Measurements from ENCODE around the gene TRIP6.

The TRIP6 gene

GRCh38 chr7:100867040-100867775 lies at the start of gene TRIP6:
Gene TRIP6, plus strand, starts transcription at chr7:100867387. Its CDS starts 111 bp downstream, at chr7:100867498.
- DNase-seq (ENCODE audit: low read depth in 2 of 2): no peak

GRCh38 chr7:100818366-100818765 lies 48.8 kb upstream of the TRIP6 start:
- no peak for DNase-seq (ENCODE audit: low read depth in 2 of 2)

- DNase-seq (ENCODE audit: low read depth in 2 of 2): no peak
Observed at GRCh38 chr7:100818825-100819224, 48.4 kb upstream of the TRIP6 start.

GRCh38 chr7:100819586-100819985 lies 47.6 kb upstream of the TRIP6 start:
- DNase-seq (ENCODE audit: low read depth in 2 of 2): no peak

GRCh38 chr7:100822236-100823139 lies 44.7 kb upstream of the TRIP6 start:
- no peak for DNase-seq (ENCODE audit: low read depth in 2 of 2)

- no peak for DNase-seq (ENCODE audit: low read depth in 2 of 2)
Observed at GRCh38 chr7:100823140-100823525, 44.1 kb upstream of the TRIP6 start.

- DNase-seq (ENCODE audit: low read depth in 2 of 2): no peak
Observed at GRCh38 chr7:100823534-100823933, 43.7 kb upstream of the TRIP6 start.

- DNase-seq (ENCODE audit: low read depth in 2 of 2): no peak
Observed at GRCh38 chr7:100824499-100825214, 42.5 kb upstream of the TRIP6 start.

- DNase-seq (ENCODE audit: low read depth in 2 of 2): no peak
Observed at GRCh38 chr7:100825215-100825671, 41.9 kb upstream of the TRIP6 start.

- no peak for DNase-seq (ENCODE audit: low read depth in 2 of 2)
Observed at GRCh38 chr7:100825751-100826513, 41.3 kb upstream of the TRIP6 start.

- DNase-seq (ENCODE audit: low read depth in 2 of 2): no peak
Observed at GRCh38 chr7:100826514-100827329, 40.5 kb upstream of the TRIP6 start.

GRCh38 chr7:100827330-100828226 lies 39.6 kb upstream of the TRIP6 start, which contains the start of gene EPHB4:
Gene EPHB4, minus strand, starts transcription at chr7:100827523. Its CDS starts 493 bp downstream, at chr7:100827030.
- DNase-seq (ENCODE audit: low read depth in 2 of 2): no peak

GRCh38 chr7:100829150-100829716 lies 38.0 kb upstream of the TRIP6 start:
- DNase-seq (ENCODE audit: low read depth in 2 of 2): no peak

- DNase-seq (ENCODE audit: low read depth in 2 of 2): no peak
Observed at GRCh38 chr7:100830396-100830795, 36.8 kb upstream of the TRIP6 start.

GRCh38 chr7:100832281-100832633 lies 34.9 kb upstream of the TRIP6 start:
- no peak for DNase-seq (ENCODE audit: low read depth in 2 of 2)

GRCh38 chr7:100835903-100836811 lies 31.0 kb upstream of the TRIP6 start:
- no peak for DNase-seq (ENCODE audit: low read depth in 2 of 2)

GRCh38 chr7:100836812-100837098 lies 30.4 kb upstream of the TRIP6 start:
- DNase-seq (ENCODE audit: low read depth in 2 of 2): no peak

All from stimulated activated CD4-positive, alpha-beta T cell treated with anti-CD3 and anti-CD28 coated beads, Interleukin-1b, Interleukin-23, amount 100 ng/mL, for 1 hour (primary cell).